HepG2 (cell line): Measurements from ENCODE around the gene HOXA13. TPM values are rescaled to one million over a fixed set of nuclear protein-coding genes. Genes with fewer than 3 reads are reported as not detected.

Source experiments
- ATAC-seq: fragments of 200-7000 bp; cut with Tn5 transposase; 3 replicates; pipeline ENCODE4 v1.9.1; 2020; ENCODE audit warnings: mild to moderate bottlenecking, moderate library complexity
- BruUV-seq: library from RNA; stranded (reverse); fragments of 400-500 nt; replicated peaks from 2 replicates; lab custom pipeline; 2021; lab: Mats Ljungman, UMichigan
- CTCF ChIA-PET: fragments of 300-600 bp; formaldehyde crosslinking; extraction: SDS; loops from one replicate; lab custom pipeline; 2021; ENCODE audit warnings: low total read pairs, inconsistent platforms, low intra/inter-chr PET ratio; lab: Yijun Ruan, JAX
- POLR2A ChIA-PET: fragments of 350-600 bp; sonication (Branson Sonifier 250); formaldehyde crosslinking; loops from one replicate; lab custom pipeline; 2020; ENCODE audit warnings: antibody characterized with exemption, inconsistent platforms; lab: Yijun Ruan, JAX
- DNase-seq: peaks from one replicate; pipeline ENCODE4 v3.0.0-alpha.2; 2015; ENCODE audit warnings: low spot score
- FAIRE-seq: peaks from 3 replicates; lab custom pipeline; 2011; peaks lifted over from hg19 to GRCh38; lab: Jason Lieb, UNC
- H2AFZ ChIP-seq: one replicate; pipeline ENCODE4 v1.6.1; 2011; ENCODE audit warnings: low read length, inconsistent platforms
- H3K27ac ChIP-seq: fragments of 300-600 bp; 3 replicates; pipeline ENCODE4 v1.8.0; 2011; ENCODE audit warnings: mixed run types, mild to moderate bottlenecking, mixed read lengths, low read length, inconsistent platforms; ENCODE audit not compliant: insufficient read depth; ENCODE audit errors: extremely low read length
- H3K27me3 ChIP-seq, 2 experiments: fragments of 200-600 bp in 1 of 2; 2 replicates in 1 of 2; 3 replicates in 1 of 2; pipeline versions ENCODE4 v1.6.0 to v1.8.0; 2011; ENCODE audit warnings: low read length in 2 of 2, mild to moderate bottlenecking in 2 of 2, moderate library complexity in 2 of 2, inconsistent platforms in 1 of 2; ENCODE audit not compliant: insufficient read depth in 2 of 2, control insufficient read depth in 1 of 2
- H3K36me3 ChIP-seq, 2 experiments: fragments of 200-600 bp in 1 of 2; replicated peaks in 1 of 2; 2 replicates in 1 of 2; 3 replicates in 1 of 2; pipeline versions ENCODE4 v1.5.1 to v1.8.0; 2011; ENCODE audit warnings: low read length in 2 of 2, inconsistent platforms in 1 of 2; ENCODE audit not compliant: insufficient read depth in 2 of 2, control insufficient read depth in 1 of 2
- H3K4me1 ChIP-seq: 2 replicates; pipeline ENCODE4 v1.5.1; 2012; ENCODE audit warnings: low read length, inconsistent platforms; ENCODE audit not compliant: insufficient read depth
- H3K4me2 ChIP-seq: 2 replicates; pipeline ENCODE4 v1.6.0; 2011; ENCODE audit warnings: low read depth, low read length, inconsistent platforms
- H3K4me3 ChIP-seq, 3 experiments: fragments of 200-600 bp in 1 of 3; sonication (generic), shearing (Covaris generic) in 1 of 3; replicated peaks in 1 of 3; 2 replicates each; pipeline ENCODE4 v1.5.1; 2011 to 2016; ENCODE audit warnings: low read length in 3 of 3, inconsistent platforms in 2 of 3, low read depth in 2 of 3, mild to moderate bottlenecking in 2 of 3, control low read depth in 1 of 3, mixed read lengths in 1 of 3; ENCODE audit not compliant: insufficient read depth in 1 of 3
- H3K79me2 ChIP-seq: one replicate; pipeline ENCODE4 v1.6.1; 2011; ENCODE audit warnings: low read length, inconsistent platforms; ENCODE audit not compliant: insufficient read depth
- H3K9ac ChIP-seq: 2 replicates; pipeline ENCODE4 v1.6.0; 2011; ENCODE audit warnings: mild to moderate bottlenecking, low read depth, low read length, inconsistent platforms; ENCODE audit not compliant: insufficient read depth
- H3K9me3 ChIP-seq: 2 replicates; pipeline ENCODE4 v1.5.1; 2012; ENCODE audit warnings: mild to moderate bottlenecking, low read length
- H4K20me1 ChIP-seq: 2 replicates; pipeline ENCODE4 v1.6.0; 2011; ENCODE audit warnings: inconsistent platforms, mild to moderate bottlenecking, low read length, moderate library complexity; ENCODE audit not compliant: insufficient read depth
- FUBP1 ChIP-seq: sonication (generic); formaldehyde crosslinking; IDR thresholded peaks from 2 replicates; pipeline ENCODE4 v1.5.1; 2020; ENCODE audit warnings: missing genetic modification reagents, mild to moderate bottlenecking, borderline replicate concordance
- ZBTB43 ChIP-seq: sonication (generic); formaldehyde crosslinking; conservative IDR thresholded peaks from 2 replicates; pipeline ENCODE4 v1.4.0; 2020; ENCODE audit warnings: missing genetic modification reagents
- ZFP41 ChIP-seq: sonication (generic); formaldehyde crosslinking; IDR thresholded peaks from 2 replicates; pipeline ENCODE4 v1.4.0; 2020; ENCODE audit warnings: mild to moderate bottlenecking, missing genetic modification reagents, borderline replicate concordance
- WGBS: methylation state at CpG from one replicate; pipeline ENCODE4 v1.1.6; 2017; ENCODE audit warnings: low lambda C conversion rate; 5-methylcytosine and 5-hydroxymethylcytosine counted together
- in situ Hi-C: cut with HindIII; loops from 2 replicates; pipeline ENCODE4 v1.10.0; 2017; ENCODE audit warnings: low pct_unique_long_range_greater_than_20kb; ENCODE audit not compliant: extremely low pct_ligation_motif_present
- intact Hi-C: fragments of 100-400 bp; cut with micrococcal nuclease; formaldehyde crosslinking; loops from one replicate; pipeline ENCODE4 v1.10.0; 2022; ENCODE audit not compliant: unreplicated experiment
- polyA plus RNA-seq, 8 experiments: library from polyadenylated mRNA; depleted of rRNA in 3 of 8; stranded (reverse) in 7 of 8; unstranded in 1 of 8; fragments of >200 nt; fragmentation: Illumina TruSeq in 4 of 8; extraction: Trizol in 4 of 8; gene quantifications; 2 replicates each; pipeline versions ENCODE4 v1.2.1 to v1.2.3, GENCODE V29; 2011 to 2016; ENCODE audit warnings: low read depth in 4 of 8, missing spikeins in 1 of 8, mixed read lengths in 1 of 8; ENCODE audit not compliant: insufficient read depth in 1 of 8
- total RNA-seq, 5 experiments: library from RNA; depleted of rRNA; stranded (reverse); fragments of >200 nt; fragmentation: Illumina TruSeq; extraction: Trizol; gene quantifications; 2 replicates each; pipeline ENCODE4 v1.2.3, GENCODE V29; 2016; ENCODE audit warnings: low read depth in 1 of 5

Gene HOXA13
- total and polyA plus RNA-seq, 2 of the 13 experiments (the other 11 are each of a cell fraction or from before 2014, with no cell fraction given) = 0.01 to 0.04 TPM

GRCh38 chr7:27166531-27167505, 33.1 kb downstream of the HOXA13 start (continued):
- no peak for TF ChIP-seq ZBTB43
- TF ChIP-seq ZFP41 (CRISPR knock-in tag) = no peak

GRCh38 chr7:27165996-27166530, 33.8 kb downstream of the HOXA13 start:
- no peak overlapping the region for H3K4me3 ChIP-seq
- no peak for TF ChIP-seq FUBP1
- ChIA-PET CTCF (no interaction called here), POLR2A (no interaction called here)
- H2AFZ ChIP-seq = no peak overlapping the region
- in situ Hi-C loops (loop anchor here (25.0 kb wide), 1 partner anchor 1079 kb away; no protein-coding TSS in a partner anchor), intact Hi-C loops (no loop called here)
- peaks cover 5% of the 10 kb centered on the region for H3K4me1 ChIP-seq
- H3K79me2 ChIP-seq = no peaks in the 10 kb centered on the region
- H3K4me2 ChIP-seq = no peak overlapping the region
- H3K27ac ChIP-seq = no peak overlapping the region
- no peaks in the 10 kb centered on the region for H3K9me3 ChIP-seq
- 73% methylated on average over 45 of the region's 46 CpGs for WGBS
- ATAC-seq (no peak), DNase-seq (no peak), FAIRE-seq (no peak)
- H3K36me3 ChIP-seq = no peaks in the 10 kb centered on the region
- no peaks in the 10 kb centered on the region for H4K20me1 ChIP-seq
- no peak overlapping the region for H3K9ac ChIP-seq
- H3K27me3 ChIP-seq = peaks cover 2 to 50% of the 10 kb centered on the region in 2 experiments
- BruUV-seq = no TSS peak
